ENCODE measurements around the gene MTPN.
A peak's percentile ranks its signal among the peaks of the same experiment; 100 is the strongest.

MTPN gene

GRCh38 chr7:135924302-135924701 is 52.9 kb downstream of the MTPN start:
- peak; percentile 42 for DNase-seq (ENCODE audit: low read depth)

- DNase-seq (ENCODE audit: low read depth) = no peak
Observed at GRCh38 chr7:135922263-135922662, 54.9 kb downstream of the MTPN start.

- DNase-seq (ENCODE audit: low read depth) = no peak
Observed at GRCh38 chr7:135920478-135920877, 56.7 kb downstream of the MTPN start.

- no peak for DNase-seq (ENCODE audit: low read depth)
Observed at GRCh38 chr7:135919071-135919841, 57.9 kb downstream of the MTPN start.

GRCh38 chr7:135918134-135918533 is 59.0 kb downstream of the MTPN start:
- DNase-seq (ENCODE audit: low read depth) = no peak

- DNase-seq (ENCODE audit: low read depth) = no peak
Observed at GRCh38 chr7:135917721-135918120, 59.4 kb downstream of the MTPN start.

GRCh38 chr7:135914346-135914745 is 62.8 kb downstream of the MTPN start:
- DNase-seq (ENCODE audit: low read depth) = no peak

GRCh38 chr7:135913404-135913803 is 63.8 kb downstream of the MTPN start:
- DNase-seq (ENCODE audit: low read depth) = no peak

- DNase-seq (ENCODE audit: low read depth) = no peak
Observed at GRCh38 chr7:135911099-135911498, 66.1 kb downstream of the MTPN start.

GRCh38 chr7:135910393-135911036 is 66.6 kb downstream of the MTPN start:
- DNase-seq (ENCODE audit: low read depth) = no peak

- DNase-seq (ENCODE audit: low read depth) = no peak
Observed at GRCh38 chr7:135905858-135906257, 71.3 kb downstream of the MTPN start.

GRCh38 chr7:135905355-135905754 is 71.8 kb downstream of the MTPN start:
- no peak for DNase-seq (ENCODE audit: low read depth)

- DNase-seq (ENCODE audit: low read depth) = no peak
Observed at GRCh38 chr7:135904282-135904681, 72.9 kb downstream of the MTPN start.

GRCh38 chr7:135901585-135902540 is 75.3 kb downstream of the MTPN start:
- DNase-seq (ENCODE audit: low read depth) = no peak

- no peak for DNase-seq (ENCODE audit: low read depth)
Observed at GRCh38 chr7:135900065-135900546, 77.1 kb downstream of the MTPN start.

GRCh38 chr7:135899458-135900064 is 77.6 kb downstream of the MTPN start:
- no peak for DNase-seq (ENCODE audit: low read depth)

GRCh38 chr7:135898226-135898625 is 78.9 kb downstream of the MTPN start:
- DNase-seq (ENCODE audit: low read depth) = no peak

- DNase-seq (ENCODE audit: low read depth) = no peak
Observed at GRCh38 chr7:135894816-135895215, 82.3 kb downstream of the MTPN start.

GRCh38 chr7:135889823-135890222 is 87.3 kb downstream of the MTPN start:
- DNase-seq (ENCODE audit: low read depth) = no peak

- peak; percentile 23 for DNase-seq (ENCODE audit: low read depth)
Observed at GRCh38 chr7:135888740-135889139, 88.4 kb downstream of the MTPN start.

- no peak for DNase-seq (ENCODE audit: low read depth)
Observed at GRCh38 chr7:135886345-135887132, 90.6 kb downstream of the MTPN start.

All from EH (cell line).